Skeletal muscle satellite cell (primary cell): ENCODE results near the gene RASGRF2.
"Not testable (repeated sequence)": the region's sequence is repeated elsewhere in the genome, so short reads cannot be mapped to it uniquely, and the experiment has no call there.

Experiments used
- H3K27me3 ChIP-seq: 2 replicates; pipeline ENCODE4 v1.7.0; 2013; ENCODE audit warnings: low read length; ENCODE audit not compliant: control insufficient read depth, insufficient read depth
- H3K36me3 ChIP-seq: 2 replicates; pipeline ENCODE4 v1.7.0; 2013; ENCODE audit warnings: mild to moderate bottlenecking, control low read depth, low read length; ENCODE audit not compliant: insufficient read depth
- H3K4me1 ChIP-seq: 2 replicates; pipeline ENCODE4 v1.7.0; 2013; ENCODE audit warnings: low read length; ENCODE audit not compliant: control insufficient read depth, insufficient read depth
- H3K4me2 ChIP-seq: 2 replicates; pipeline ENCODE4 v1.7.0; 2013; ENCODE audit warnings: mild to moderate bottlenecking, low read length
- H3K4me3 ChIP-seq: 2 replicates; pipeline ENCODE4 v1.7.0; 2013; ENCODE audit warnings: low read length
- H3K9ac ChIP-seq: 2 replicates; pipeline ENCODE4 v1.7.0; 2013; ENCODE audit warnings: mild to moderate bottlenecking, low read depth, low read length, moderate library complexity
- H3K9me3 ChIP-seq: replicated peaks from 2 replicates; pipeline ENCODE4 v1.7.0; 2013; ENCODE audit warnings: mild to moderate bottlenecking, control low read depth, low read length

RASGRF2 gene

GRCh38 chr5:81091199-81091598 lies 131.0 kb downstream of the RASGRF2 start:
- H3K9ac ChIP-seq = no peak overlapping the region
- no peaks in the 10 kb centered on the region for H3K9me3 ChIP-seq
- no peak overlapping the region for H3K4me3 ChIP-seq
- H3K36me3 ChIP-seq = no peaks in the 10 kb centered on the region
- no peaks in the 10 kb centered on the region for H3K27me3 ChIP-seq
- H3K4me2 ChIP-seq = no peak overlapping the region
- no peaks in the 10 kb centered on the region for H3K4me1 ChIP-seq

GRCh38 chr5:81093536-81094196 lies 133.5 kb downstream of the RASGRF2 start:
- no peak overlapping the region for H3K4me3 ChIP-seq
- H3K4me1 ChIP-seq = no peaks in the 10 kb centered on the region
- no peak overlapping the region for H3K9ac ChIP-seq
- no peaks in the 10 kb centered on the region for H3K9me3 ChIP-seq
- no peak overlapping the region for H3K4me2 ChIP-seq
- no peaks in the 10 kb centered on the region for H3K36me3 ChIP-seq
- peaks cover 5% of the 10 kb centered on the region for H3K27me3 ChIP-seq

- H3K4me3 ChIP-seq = no peak overlapping the region
- no peaks in the 10 kb centered on the region for H3K36me3 ChIP-seq
- no peak overlapping the region for H3K4me2 ChIP-seq
- no peak overlapping the region for H3K9ac ChIP-seq
- H3K27me3 ChIP-seq = peaks cover 5% of the 10 kb centered on the region
- H3K9me3 ChIP-seq = no peaks in the 10 kb centered on the region
- no peaks in the 10 kb centered on the region for H3K4me1 ChIP-seq
These were observed 135.7 kb downstream of the RASGRF2 start for GRCh38 chr5:81095835-81096234.

DNA sequence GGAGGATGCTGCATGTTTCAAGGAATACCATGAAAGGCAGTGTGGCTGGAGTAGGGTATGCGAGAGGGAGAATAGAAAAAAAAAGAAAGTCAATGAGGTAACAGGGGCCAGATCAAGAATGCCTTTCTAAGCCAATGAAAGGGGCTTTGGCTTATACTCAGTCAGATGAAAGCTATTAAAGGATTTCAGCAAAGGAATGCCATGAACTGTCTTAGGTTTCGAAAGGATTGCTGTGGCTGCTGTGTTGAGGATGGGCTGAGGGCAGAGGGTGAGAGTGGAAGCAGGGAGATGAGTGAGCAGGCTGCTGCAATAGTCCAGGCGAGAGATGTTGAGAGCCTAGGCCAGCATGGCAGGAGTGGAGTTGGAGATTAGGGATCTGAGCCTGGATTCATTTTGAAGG lies 137.6 kb downstream of the RASGRF2 start:
- Histone ChIP-seq H3K27me3 (peaks cover 5% of the 10 kb centered on the region), H3K9me3 (no peaks in the 10 kb centered on the region), H3K4me3 (no peak overlapping the region), H3K9ac (no peak overlapping the region), H3K36me3 (no peaks in the 10 kb centered on the region), H3K4me1 (no peaks in the 10 kb centered on the region), H3K4me2 (no peak overlapping the region)

DNA sequence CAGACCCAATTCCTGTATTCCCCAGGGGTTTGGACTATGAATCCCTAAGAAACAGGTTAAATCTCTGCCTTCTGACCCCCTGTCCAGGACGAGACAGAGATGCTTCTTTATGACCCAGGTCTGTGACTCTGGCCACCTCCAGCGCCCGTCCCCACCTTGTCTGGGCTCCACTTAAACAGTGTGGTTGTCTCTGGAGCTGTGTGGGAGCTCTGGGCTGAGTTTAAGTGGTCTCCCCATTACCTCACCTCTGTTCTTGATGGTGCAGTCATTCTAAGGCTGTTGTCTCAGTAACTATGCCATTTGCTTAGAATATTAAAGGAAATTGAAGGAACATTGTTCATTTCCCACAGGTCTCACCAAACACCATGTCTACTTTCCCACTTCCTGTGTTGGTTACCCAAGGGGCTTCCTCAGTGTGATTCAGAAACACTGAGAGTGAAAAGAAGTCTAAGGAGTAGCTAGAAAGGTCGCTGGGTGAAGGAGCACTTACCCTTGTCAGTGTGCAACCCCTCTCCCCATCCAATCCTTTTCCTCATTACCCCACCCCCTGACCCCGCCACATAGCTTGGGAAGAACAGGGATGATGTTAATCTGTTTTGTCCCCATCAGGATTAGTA lies 145.2 kb downstream of the RASGRF2 start:
- Histone ChIP-seq H3K9me3 (no peaks in the 10 kb centered on the region), H3K4me1 (no peaks in the 10 kb centered on the region), H3K4me3 (no peak overlapping the region), H3K36me3 (no peaks in the 10 kb centered on the region), H3K27me3 (peaks cover 6% of the 10 kb centered on the region), H3K9ac (no peak overlapping the region), H3K4me2 (no peak overlapping the region)

GRCh38 chr5:81115261-81115660 lies 155.1 kb downstream of the RASGRF2 start:
- Histone ChIP-seq H3K9me3 (no peaks in the 10 kb centered on the region), H3K9ac (no peak overlapping the region), H3K36me3 (no peaks in the 10 kb centered on the region), H3K4me3 (no peak overlapping the region), H3K4me1 (no peaks in the 10 kb centered on the region), H3K4me2 (no peak overlapping the region), H3K27me3 (peaks cover 23% of the 10 kb centered on the region)

- no peaks in the 10 kb centered on the region for H3K9me3 ChIP-seq
- H3K4me1 ChIP-seq = no peaks in the 10 kb centered on the region
- H3K36me3 ChIP-seq = no peaks in the 10 kb centered on the region
- H3K4me3 ChIP-seq = no peak overlapping the region
- H3K9ac ChIP-seq = no peak overlapping the region
- peaks cover 7% of the 10 kb centered on the region for H3K27me3 ChIP-seq
- no peak overlapping the region for H3K4me2 ChIP-seq
These were observed 157.4 kb downstream of the RASGRF2 start for GRCh38 chr5:81117566-81117965.

GRCh38 chr5:81121273-81121672 lies 161.1 kb downstream of the RASGRF2 start:
- Histone ChIP-seq H3K4me3 (no peak overlapping the region), H3K4me1 (no peaks in the 10 kb centered on the region), H3K4me2 (no peak overlapping the region), H3K9ac (no peak overlapping the region), H3K36me3 (no peaks in the 10 kb centered on the region), H3K9me3 (no peaks in the 10 kb centered on the region), H3K27me3 (peaks cover 3% of the 10 kb centered on the region)

DNA sequence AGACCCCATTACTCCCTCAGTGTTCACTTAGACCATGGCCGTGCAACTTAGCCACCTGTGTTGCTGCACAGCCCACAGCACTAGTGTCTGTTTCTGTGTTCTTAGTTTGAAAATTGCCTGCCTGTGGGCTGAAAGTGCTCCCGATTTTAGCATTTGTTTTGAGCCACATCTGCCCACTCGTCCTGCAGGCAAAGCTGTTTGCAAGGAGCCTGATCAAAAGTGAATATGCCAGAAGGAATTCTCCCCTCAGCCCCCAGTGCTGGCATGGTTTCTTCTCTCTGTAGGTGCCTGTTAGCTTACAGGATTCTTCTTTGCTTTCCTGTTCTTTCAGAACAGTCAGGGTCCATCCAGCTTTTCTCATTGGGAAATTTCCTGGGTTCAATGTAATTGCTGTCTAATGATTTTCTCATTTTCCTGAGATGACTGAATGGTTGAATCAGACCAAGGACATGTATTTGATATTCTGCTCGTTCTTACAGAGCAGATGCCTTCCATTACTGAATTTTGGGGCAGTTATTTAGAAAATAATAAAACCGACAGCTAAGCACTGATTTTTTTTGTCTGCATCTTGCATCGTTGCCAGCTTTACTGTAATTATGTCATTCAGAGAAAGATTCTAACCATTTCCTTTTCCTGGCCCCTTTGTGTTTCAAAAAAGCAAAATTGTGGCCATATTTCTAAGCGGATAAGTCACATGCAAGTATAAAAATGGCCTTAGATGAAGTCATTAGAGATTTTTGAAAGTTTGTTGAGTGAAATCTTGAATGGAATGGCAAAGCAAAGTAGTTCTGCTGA lies 161.9 kb downstream of the RASGRF2 start:
- no peak overlapping the region for H3K9ac ChIP-seq
- no peaks in the 10 kb centered on the region for H3K27me3 ChIP-seq
- H3K4me2 ChIP-seq = no peak overlapping the region
- H3K4me3 ChIP-seq = no peak overlapping the region
- H3K4me1 ChIP-seq = no peaks in the 10 kb centered on the region
- no peaks in the 10 kb centered on the region for H3K9me3 ChIP-seq
- H3K36me3 ChIP-seq = no peaks in the 10 kb centered on the region

DNA sequence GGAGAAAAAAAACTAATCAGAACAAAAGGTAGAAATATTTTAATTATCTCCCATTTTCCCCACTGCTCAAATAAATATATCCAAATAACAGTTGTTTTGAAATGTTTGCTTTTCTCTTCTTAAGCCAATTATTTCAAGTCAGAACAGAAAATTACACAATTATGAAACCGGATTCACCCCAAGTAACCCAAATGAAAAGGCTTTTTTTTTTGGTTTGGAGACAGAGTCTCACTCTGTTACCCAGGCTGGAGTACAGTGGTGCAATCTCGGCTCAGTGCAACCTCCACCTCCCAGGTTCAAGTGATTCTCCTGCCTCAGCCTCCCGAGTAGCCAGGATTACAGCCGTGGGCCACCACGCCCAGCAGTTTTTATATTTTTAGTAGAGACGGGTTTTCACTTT lies 164.5 kb downstream of the RASGRF2 start:
- H3K9ac ChIP-seq, H3K36me3 ChIP-seq, H3K4me2 ChIP-seq, H3K27me3 ChIP-seq, H3K4me3 ChIP-seq, H3K4me1 ChIP-seq, H3K9me3 ChIP-seq: not testable (repeated sequence)

GRCh38 chr5:81125959-81126358 lies 165.8 kb downstream of the RASGRF2 start:
- Histone ChIP-seq H3K4me2 (no peak overlapping the region), H3K4me1 (no peaks in the 10 kb centered on the region), H3K9me3 (no peaks in the 10 kb centered on the region), H3K9ac (no peak overlapping the region), H3K4me3 (no peak overlapping the region), H3K36me3 (no peaks in the 10 kb centered on the region), H3K27me3 (peaks cover 8% of the 10 kb centered on the region)
